OCI-LY7 (cell line): Measurements from ENCODE around the gene TAF4.

ENCODE experiments used
- CTCF ChIP-seq: fragments of 200-600 bp; sonication (generic); conservative IDR thresholded peaks from 2 replicates; pipeline ENCODE4 v1.5.1; 2014; ENCODE audit warnings: mild to moderate bottlenecking, antibody characterized with exemption, low read length, moderate library complexity, mixed read lengths
- EZH2phosphoT487 ChIP-seq: fragments of 200-600 bp; sonication (generic); IDR thresholded peaks from 2 replicates; pipeline ENCODE4 v1.6.1; 2018; ENCODE audit warnings: low read depth, borderline replicate concordance, mild to moderate bottlenecking, mixed run types, antibody characterized with exemption, low read length, moderate library complexity, mixed read lengths

GRCh38 chr20:61937146-61937962 is 128.3 kb downstream of the TAF4 start:
- TF ChIP-seq CTCF (no peak), EZH2phosphoT487 (no peak)
